ENCODE data around the gene SLC46A1.

The SLC46A1 gene

DNA sequence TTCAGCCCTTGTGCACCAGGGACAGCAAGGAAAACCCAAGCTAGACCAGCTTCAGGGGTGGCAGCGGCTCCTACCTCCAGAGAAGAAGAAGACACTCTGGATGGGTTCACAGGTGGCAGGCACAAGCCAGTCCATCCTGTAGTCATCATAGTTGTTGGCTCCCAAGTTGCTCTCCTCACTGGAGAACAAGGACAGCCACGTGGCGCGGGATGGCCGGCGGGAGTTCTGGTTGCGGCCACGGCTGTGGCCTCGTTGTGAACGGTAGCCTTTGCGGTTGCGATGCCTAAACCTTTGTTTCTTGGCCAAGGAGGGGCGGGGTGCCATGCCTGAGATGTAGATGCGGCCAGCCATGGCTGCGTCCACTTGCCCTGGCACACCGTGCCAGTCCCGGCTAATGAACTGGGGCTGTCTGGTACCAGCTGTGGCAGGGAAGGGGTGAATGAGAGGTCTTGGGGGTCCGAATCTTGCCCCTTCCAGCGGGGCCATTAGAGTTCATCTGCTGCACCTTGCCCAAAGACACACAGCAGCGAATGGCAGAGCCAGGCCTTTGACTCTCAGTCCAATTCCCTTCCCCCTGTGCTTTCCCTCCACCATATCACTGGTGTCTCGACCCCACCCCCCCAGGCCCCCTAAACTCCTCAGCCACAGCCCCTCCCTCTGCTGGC lies 38.2 kb downstream of the SLC46A1 start:
- Histone ChIP-seq H3K27ac (ENCODE audit: low read length) (no peak overlapping the region), H3K4me1 (ENCODE audit: low read length) (peaks cover 7% of the 10 kb centered on the region), H3K4me2 (ENCODE audit: low read length) (no peak overlapping the region), H3K79me2 (ENCODE audit: low read length) (peaks cover 10% of the 10 kb centered on the region), H3K9ac (ENCODE audit: low read length) (no peak overlapping the region), H3K4me3 (ENCODE audit: low read length) (no peak overlapping the region), H3K9me3 (ENCODE audit: insufficient read depth, low read length) (no peaks in the 10 kb centered on the region), H2AFZ (ENCODE audit: low read depth, low read length) (no peak overlapping the region), H3K27me3 (ENCODE audit: low read depth, low read length) (no peaks in the 10 kb centered on the region), H4K20me1 (ENCODE audit: insufficient read depth, low read length) (0 out of 2 replicates have a peak, but pooled peaks cover 3% of the 10 kb centered on the region), H3K36me3 (replicated peaks; ENCODE audit: low read depth, low read length) (peaks cover 3% of the 10 kb centered on the region)
- no peak for TF ChIP-seq EZH2phosphoT487 (IDR thresholded peaks at IDR 0.05; ENCODE audit: low read depth)
- TF ChIP-seq, protein P1, sequence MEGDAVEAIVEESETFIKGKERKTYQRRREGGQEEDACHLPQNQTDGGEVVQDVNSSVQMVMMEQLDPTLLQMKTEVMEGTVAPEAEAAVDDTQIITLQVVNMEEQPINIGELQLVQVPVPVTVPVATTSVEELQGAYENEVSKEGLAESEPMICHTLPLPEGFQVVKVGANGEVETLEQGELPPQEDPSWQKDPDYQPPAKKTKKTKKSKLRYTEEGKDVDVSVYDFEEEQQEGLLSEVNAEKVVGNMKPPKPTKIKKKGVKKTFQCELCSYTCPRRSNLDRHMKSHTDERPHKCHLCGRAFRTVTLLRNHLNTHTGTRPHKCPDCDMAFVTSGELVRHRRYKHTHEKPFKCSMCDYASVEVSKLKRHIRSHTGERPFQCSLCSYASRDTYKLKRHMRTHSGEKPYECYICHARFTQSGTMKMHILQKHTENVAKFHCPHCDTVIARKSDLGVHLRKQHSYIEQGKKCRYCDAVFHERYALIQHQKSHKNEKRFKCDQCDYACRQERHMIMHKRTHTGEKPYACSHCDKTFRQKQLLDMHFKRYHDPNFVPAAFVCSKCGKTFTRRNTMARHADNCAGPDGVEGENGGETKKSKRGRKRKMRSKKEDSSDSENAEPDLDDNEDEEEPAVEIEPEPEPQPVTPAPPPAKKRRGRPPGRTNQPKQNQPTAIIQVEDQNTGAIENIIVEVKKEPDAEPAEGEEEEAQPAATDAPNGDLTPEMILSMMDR (IDR thresholded peaks at IDR 0.05; ENCODE audit: low read depth, low read length): no peak

DNA sequence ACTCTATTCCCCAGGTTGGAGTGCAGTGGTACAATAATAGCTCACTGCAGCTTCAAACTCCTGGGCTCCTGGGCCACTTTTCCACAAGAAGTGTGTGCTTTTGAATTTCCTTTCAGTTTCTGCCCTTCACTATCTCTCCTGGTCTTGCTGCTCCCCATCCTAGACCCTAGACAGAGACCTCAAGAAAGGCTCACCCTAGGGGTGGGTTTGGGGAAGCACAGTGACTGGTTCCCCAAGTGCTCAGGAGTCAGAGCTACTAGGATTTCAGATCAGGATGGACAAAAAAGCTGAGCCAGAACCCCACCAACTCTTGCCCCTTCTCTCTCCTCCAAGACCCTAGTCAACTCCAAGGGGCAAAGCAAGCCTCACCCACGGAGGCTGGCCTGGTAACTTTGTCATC lies 39.4 kb downstream of the SLC46A1 start:
- no peak overlapping the region for H2AFZ ChIP-seq (ENCODE audit: low read depth, low read length)
- H3K4me1 ChIP-seq (ENCODE audit: low read length): peaks cover 6% of the 10 kb centered on the region
- H3K27me3 ChIP-seq (ENCODE audit: low read depth, low read length): no peaks in the 10 kb centered on the region
- H3K9ac ChIP-seq (ENCODE audit: low read length): no peak overlapping the region
- H3K4me3 ChIP-seq (ENCODE audit: low read length): no peak overlapping the region
- peaks cover 8% of the 10 kb centered on the region for H3K36me3 ChIP-seq (replicated peaks; ENCODE audit: low read depth, low read length)
- H3K27ac ChIP-seq (ENCODE audit: low read length): no peak overlapping the region
- no peaks in the 10 kb centered on the region for H4K20me1 ChIP-seq (ENCODE audit: insufficient read depth, low read length)
- H3K9me3 ChIP-seq (ENCODE audit: insufficient read depth, low read length): no peaks in the 10 kb centered on the region
- H3K4me2 ChIP-seq (ENCODE audit: low read length): no peak overlapping the region
- TF ChIP-seq EZH2phosphoT487 (IDR thresholded peaks at IDR 0.05; ENCODE audit: low read depth): no peak
- TF ChIP-seq, protein P1 (IDR thresholded peaks at IDR 0.05; ENCODE audit: low read depth, low read length): no peak
- H3K79me2 ChIP-seq (ENCODE audit: low read length): no peaks in the 10 kb centered on the region

DNA sequence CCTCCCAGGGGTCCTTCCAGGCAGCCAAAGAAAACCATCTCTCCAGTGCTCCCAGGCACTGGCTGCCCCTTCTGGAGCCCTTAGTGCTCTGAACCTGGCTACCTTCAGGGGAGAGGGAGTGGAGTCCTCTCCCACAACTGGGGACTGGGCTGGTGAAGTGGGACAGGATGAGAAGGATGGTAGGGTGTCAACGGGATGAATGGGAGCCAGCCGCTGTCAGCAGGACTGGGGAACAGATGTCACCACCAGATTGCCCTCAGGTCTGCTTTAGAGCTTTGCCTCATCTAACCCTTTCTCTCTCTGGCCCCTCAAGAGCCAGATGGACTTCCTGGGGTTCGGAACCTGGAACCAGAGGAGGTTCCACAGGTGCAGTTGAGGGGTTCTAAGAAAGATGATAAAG lies 40.5 kb downstream of the SLC46A1 start:
- Histone ChIP-seq H2AFZ (ENCODE audit: low read depth, low read length) (no peak overlapping the region), H3K36me3 (replicated peaks; ENCODE audit: low read depth, low read length) (peaks cover 19% of the 10 kb centered on the region), H3K27ac (ENCODE audit: low read length) (no peak overlapping the region), H4K20me1 (ENCODE audit: insufficient read depth, low read length) (no peaks in the 10 kb centered on the region), H3K27me3 (ENCODE audit: low read depth, low read length) (no peaks in the 10 kb centered on the region), H3K79me2 (ENCODE audit: low read length) (no peaks in the 10 kb centered on the region), H3K4me2 (ENCODE audit: low read length) (no peak overlapping the region), H3K9ac (ENCODE audit: low read length) (no peak overlapping the region), H3K4me3 (ENCODE audit: low read length) (no peak overlapping the region), H3K4me1 (ENCODE audit: low read length) (no peaks in the 10 kb centered on the region), H3K9me3 (ENCODE audit: insufficient read depth, low read length) (no peaks in the 10 kb centered on the region)
- no peak for TF ChIP-seq EZH2phosphoT487 (IDR thresholded peaks at IDR 0.05; ENCODE audit: low read depth)
- TF ChIP-seq, protein P1 (IDR thresholded peaks at IDR 0.05; ENCODE audit: low read depth, low read length): no peak

DNA sequence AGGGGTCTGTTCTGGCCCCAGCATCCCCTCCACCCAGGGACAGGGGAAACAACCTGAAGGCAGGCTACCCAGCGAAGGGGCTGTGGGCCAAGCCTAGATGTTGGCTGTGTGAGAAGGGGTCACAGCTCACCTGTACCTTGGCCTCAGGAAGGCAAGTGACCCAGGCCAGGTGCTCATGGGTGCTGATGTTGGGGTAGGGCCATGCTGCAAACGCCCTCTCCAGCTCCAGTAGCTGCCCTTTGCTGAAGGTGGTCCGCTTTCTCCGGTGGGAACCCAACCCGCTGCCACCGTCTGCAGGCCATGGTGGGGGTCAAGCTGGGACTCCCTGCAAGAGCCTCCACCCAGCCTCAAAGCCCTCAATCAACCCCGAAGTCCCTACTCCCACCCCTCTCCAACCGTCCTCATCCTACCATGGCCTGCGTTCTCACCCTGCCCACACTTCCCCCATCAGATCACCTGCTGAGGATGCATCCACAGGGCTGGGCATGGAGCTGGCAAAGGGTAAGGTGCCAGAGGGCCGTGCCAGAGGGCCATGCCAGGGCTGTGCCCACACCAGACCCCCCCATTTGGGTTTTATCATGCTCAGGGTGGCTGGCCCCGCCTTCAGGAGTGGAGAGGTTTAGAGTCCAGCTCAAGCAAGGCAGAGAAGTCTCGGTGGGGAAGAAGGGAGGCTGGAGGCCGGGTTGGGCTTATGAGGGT lies 41.2 kb downstream of the SLC46A1 start, which contains the start of gene SEBOX:
SEBOX (minus strand) TSS at position 535 of the 699 bp plus-strand sequence; CDS start at position 487, 48 bp downstream.
- H3K27ac ChIP-seq (ENCODE audit: low read length): no peak within 1 kb of the TSS
- TF ChIP-seq EZH2phosphoT487 (IDR thresholded peaks at IDR 0.05; ENCODE audit: low read depth): no peak
- TF ChIP-seq, protein P1 (IDR thresholded peaks at IDR 0.05; ENCODE audit: low read depth, low read length): no peak
- H3K4me3 ChIP-seq (ENCODE audit: low read length): no peak within 1 kb of the TSS
- H3K36me3 ChIP-seq (replicated peaks; ENCODE audit: low read depth, low read length): peaks cover 23% of the 10 kb centered on the region
- no peaks in the 10 kb centered on the region for H3K4me1 ChIP-seq (ENCODE audit: low read length)
- H4K20me1 ChIP-seq (ENCODE audit: insufficient read depth, low read length): no peaks in the 10 kb centered on the region
- H2AFZ ChIP-seq (ENCODE audit: low read depth, low read length): no peak within 1 kb of the TSS
- no peaks in the 10 kb centered on the region for H3K27me3 ChIP-seq (ENCODE audit: low read depth, low read length)
- H3K79me2 ChIP-seq (ENCODE audit: low read length): no peaks in the 10 kb centered on the region
- no peak within 1 kb of the TSS for H3K4me2 ChIP-seq (ENCODE audit: low read length)
- no peaks in the 10 kb centered on the region for H3K9me3 ChIP-seq (ENCODE audit: insufficient read depth, low read length)
- H3K9ac ChIP-seq (ENCODE audit: low read length): no peak within 1 kb of the TSS
